HepG2 (cell line): ENCODE results near the gene MXRA8. TPM values are rescaled to one million over a fixed set of nuclear protein-coding genes. Genes with fewer than 3 reads are reported as not detected.

Source experiments
- DMAP1 ChIP-seq: IDR thresholded peaks from 2 replicates; pipeline ENCODE4 v1.6.1; 2016
- ELF1 ChIP-seq: sonication (generic); formaldehyde crosslinking; IDR thresholded peaks from 2 replicates; pipeline ENCODE4 v1.4.0; 2020; ENCODE audit warnings: missing genetic modification reagents
- KMT2B ChIP-seq: IDR thresholded peaks from 2 replicates; pipeline ENCODE4 v1.6.1; 2016; ENCODE audit warnings: missing genetic modification reagents, missing compliant biosample characterization
- MLLT10 ChIP-seq: sonication (generic); formaldehyde crosslinking; IDR thresholded peaks from 2 replicates; pipeline ENCODE4 v1.4.0; 2020; ENCODE audit warnings: missing genetic modification reagents
- PPARG ChIP-seq: conservative IDR thresholded peaks from 2 replicates; pipeline ENCODE4 v1.6.1; 2016; ENCODE audit warnings: missing biosample characterization, missing genetic modification reagents
- RFX1 ChIP-seq: fragments of 450-650 bp; IDR thresholded peaks from 2 replicates; pipeline ENCODE4 v1.6.1; 2017
- TRIM22 ChIP-seq: fragments of 450-650 bp; IDR thresholded peaks from 2 replicates; pipeline ENCODE4 v1.6.1; 2017
- ZGPAT ChIP-seq: IDR thresholded peaks from 2 replicates; pipeline ENCODE4 v1.6.1; 2016; ENCODE audit warnings: mild to moderate bottlenecking
- ZHX2 ChIP-seq, 2 experiments: sonication (generic) in 1 of 2; formaldehyde crosslinking in 1 of 2; IDR thresholded peaks; 2 replicates each; pipeline versions ENCODE4 v1.6.1 to v1.9.0; 2014 to 2022; ENCODE audit warnings: antibody characterized with exemption in 1 of 2, borderline replicate concordance in 1 of 2, inconsistent platforms in 1 of 2, low read depth in 1 of 2, missing genetic modification reagents in 1 of 2
- ZNF281 ChIP-seq: sonication (generic); formaldehyde crosslinking; IDR thresholded peaks from 2 replicates; pipeline ENCODE4 v1.4.0; 2020; ENCODE audit warnings: missing genetic modification reagents, borderline replicate concordance
- ZNF589 ChIP-seq: sonication (generic); formaldehyde crosslinking; conservative IDR thresholded peaks from 2 replicates; pipeline ENCODE4 v1.8.0; 2022; ENCODE audit warnings: mild to moderate bottlenecking, moderate library complexity, missing genetic modification reagents
- polyA plus RNA-seq, 8 experiments: library from polyadenylated mRNA; depleted of rRNA in 3 of 8; stranded (reverse) in 7 of 8; unstranded in 1 of 8; fragments of >200 nt; fragmentation: Illumina TruSeq in 4 of 8; extraction: Trizol in 4 of 8; gene quantifications; 2 replicates each; pipeline versions ENCODE4 v1.2.1 to v1.2.3, GENCODE V29; 2011 to 2016; ENCODE audit warnings: low read depth in 4 of 8, missing spikeins in 1 of 8, mixed read lengths in 1 of 8; ENCODE audit not compliant: insufficient read depth in 1 of 8
- total RNA-seq, 5 experiments: library from RNA; depleted of rRNA; stranded (reverse); fragments of >200 nt; fragmentation: Illumina TruSeq; extraction: Trizol; gene quantifications; 2 replicates each; pipeline ENCODE4 v1.2.3, GENCODE V29; 2016; ENCODE audit warnings: low read depth in 1 of 5

MXRA8 gene
- total and polyA plus RNA-seq, 2 of the 13 experiments (the other 11 are each of a cell fraction or from before 2014, with no cell fraction given), result 19.8 to 44.8 TPM

GRCh38 chr1:1400576-1401456, 42.5 kb upstream of the MXRA8 start (continued):
- TF ChIP-seq TRIM22, result no peak
- TF ChIP-seq RFX1, result no peak
- peak; percentile 91; the same call in 1 of the 2 replicates for TF ChIP-seq DMAP1
- peak; percentile 74 for TF ChIP-seq ELF1 (CRISPR knock-in tag)
- TF ChIP-seq ZGPAT (CRISPR knock-in tag), result peak; percentile 96
- TF ChIP-seq KMT2B (CRISPR knock-in tag), result peak; percentile 53; the same call in 1 of the 2 replicates
- TF ChIP-seq ZNF589 (CRISPR knock-in tag), result 0 out of 2 replicates have a peak, but pooled peaks have one; percentile 29
- peak; percentile 79; the same call in 1 of the 2 replicates for TF ChIP-seq ZNF281 (CRISPR knock-in tag)
- peak; percentile 64; the same call in 1 of the 2 replicates for TF ChIP-seq MLLT10 (CRISPR knock-in tag)
- TF ChIP-seq PPARG (CRISPR knock-in tag), result peak; percentile 79; the same call in 1 of the 2 replicates
- TF ChIP-seq ZHX2 (IDR thresholded peaks at IDR 0.05; ENCODE audit: low read depth), result peak; percentile 65; the same call in 1 of the 2 replicates
- no peak; the same call in 1 of the 2 replicates for TF ChIP-seq ZHX2 (CRISPR knock-in tag; IDR thresholded peaks at IDR 0.05; ENCODE audit: borderline replicate concordance)
